ENCODE measurements around the gene DGUOK.
A peak's percentile ranks its signal among the peaks of the same experiment; 100 is the strongest.
"Not testable (repeated sequence)": the region's sequence is repeated elsewhere in the genome, so short reads cannot be mapped to it uniquely, and the experiment has no call there.

Gene DGUOK

DNA sequence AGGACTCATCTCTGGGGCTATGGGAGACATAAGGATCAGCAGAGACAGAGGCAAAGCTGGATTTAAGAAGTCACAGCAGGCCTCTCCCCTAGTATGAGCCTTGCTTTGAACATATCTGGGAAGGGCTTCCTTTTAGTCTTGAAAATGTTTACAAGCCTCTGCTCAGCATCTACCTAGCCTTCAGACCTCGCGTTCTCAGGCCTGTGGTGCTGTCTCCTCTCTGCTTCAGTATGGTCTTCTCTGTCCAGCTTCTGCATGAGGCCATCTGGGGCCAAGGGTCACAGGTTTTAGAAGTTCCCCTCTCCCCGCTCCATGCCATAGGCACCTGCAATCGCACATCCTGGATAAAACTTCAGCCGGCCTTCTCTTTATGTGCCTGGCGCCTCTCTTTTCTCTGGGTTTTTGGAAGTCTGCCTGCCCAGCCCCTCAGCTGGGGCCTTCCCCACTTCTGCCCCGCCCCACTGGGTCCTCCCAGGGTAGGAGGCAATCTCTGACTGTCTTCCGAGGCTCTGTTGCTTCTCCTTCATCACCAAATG, 26.8 kb upstream of the DGUOK start:
- no peak for DNase-seq (ENCODE audit: low read depth in 2 of 2)

DNA sequence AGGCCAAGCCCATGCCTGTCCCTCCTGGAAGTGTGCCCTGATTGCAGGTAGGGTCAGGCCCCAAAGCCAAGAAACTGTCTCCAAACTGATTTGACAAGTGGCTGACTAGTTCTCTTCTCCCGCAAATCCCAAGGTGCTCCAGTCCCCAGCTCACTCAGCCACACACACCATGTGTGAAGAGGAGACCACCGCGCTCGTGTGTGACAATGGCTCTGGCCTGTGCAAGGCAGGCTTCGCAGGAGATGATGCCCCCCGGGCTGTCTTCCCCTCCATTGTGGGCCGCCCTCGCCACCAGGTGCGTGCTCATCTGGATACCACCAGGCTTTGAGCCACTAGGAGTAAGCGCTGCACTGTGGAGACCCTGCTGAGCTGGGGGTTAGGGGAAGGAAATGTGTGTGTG, 25.5 kb upstream of the DGUOK start:
- no peak for DNase-seq (ENCODE audit: low read depth in 2 of 2)

DNA sequence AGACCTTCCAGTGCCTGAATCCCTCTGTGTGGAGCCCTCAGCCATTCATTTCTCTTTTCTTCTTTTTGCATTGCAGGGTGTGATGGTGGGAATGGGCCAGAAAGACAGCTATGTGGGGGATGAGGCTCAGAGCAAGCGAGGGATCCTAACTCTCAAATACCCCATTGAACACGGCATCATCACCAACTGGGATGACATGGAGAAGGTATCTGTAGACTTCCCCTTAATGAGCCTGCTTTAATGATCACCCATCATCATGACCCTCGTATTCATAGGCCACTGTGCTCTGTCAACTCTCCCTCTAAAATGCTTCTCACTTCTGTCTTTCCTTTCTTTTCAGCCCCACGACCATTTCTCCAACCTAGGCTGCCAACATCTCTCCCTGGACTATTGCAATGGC, 24.4 kb upstream of the DGUOK start:
- DNase-seq (ENCODE audit: low read depth in 2 of 2) = no peak

DNA sequence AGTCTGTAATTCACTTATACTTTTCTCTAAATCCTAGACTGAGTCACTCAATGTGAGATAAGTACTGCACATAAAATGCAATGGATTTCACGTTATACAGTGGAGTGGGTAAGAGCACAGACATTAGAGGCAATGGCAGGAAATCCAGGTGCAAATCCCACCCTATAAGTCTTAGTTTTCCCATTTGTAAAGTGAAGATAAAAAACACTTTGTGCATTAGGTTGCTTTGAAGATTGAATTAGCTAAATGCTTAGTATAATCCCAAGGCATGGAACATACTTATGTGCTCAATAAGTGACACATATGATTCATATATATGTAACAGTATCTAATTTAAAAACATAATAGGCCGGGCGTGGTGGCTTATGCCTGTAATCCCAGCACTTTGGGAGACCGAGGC, 23.4 kb upstream of the DGUOK start:
- DNase-seq (ENCODE audit: low read depth in 2 of 2) = no peak

DNA sequence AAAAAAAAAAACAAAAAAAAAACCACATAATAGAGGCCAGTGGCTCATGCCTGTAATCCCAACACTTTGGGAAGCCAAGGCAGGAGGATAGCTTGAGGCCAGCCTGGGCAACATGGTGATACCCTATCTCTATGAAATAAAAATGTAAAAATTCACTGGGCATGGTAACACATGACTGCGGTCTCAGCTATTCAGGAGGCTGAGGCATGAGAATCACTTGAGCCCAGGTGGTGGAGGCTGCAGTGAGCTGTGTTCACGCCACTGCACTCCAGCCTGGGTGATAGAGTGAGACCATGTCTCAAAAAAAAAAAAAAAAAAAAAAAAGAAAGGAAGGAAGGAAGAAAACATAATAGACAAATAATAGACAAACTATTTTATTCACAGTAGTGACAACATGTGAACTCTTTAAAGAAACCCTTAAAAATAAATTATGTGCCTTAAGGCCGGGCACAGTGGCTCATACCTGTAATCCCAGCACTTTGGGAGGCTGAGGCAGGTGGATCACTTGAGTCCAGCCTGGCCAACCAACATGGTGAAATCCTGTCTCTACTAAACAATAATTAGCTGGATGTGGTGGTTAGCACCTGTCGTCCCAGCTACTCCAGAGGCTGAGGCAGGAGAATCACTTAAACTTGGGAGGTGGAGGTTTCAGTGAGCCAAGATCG, 22.6 kb upstream of the DGUOK start:
- not testable (repeated sequence) for DNase-seq (ENCODE audit: low read depth in 2 of 2)

DNA sequence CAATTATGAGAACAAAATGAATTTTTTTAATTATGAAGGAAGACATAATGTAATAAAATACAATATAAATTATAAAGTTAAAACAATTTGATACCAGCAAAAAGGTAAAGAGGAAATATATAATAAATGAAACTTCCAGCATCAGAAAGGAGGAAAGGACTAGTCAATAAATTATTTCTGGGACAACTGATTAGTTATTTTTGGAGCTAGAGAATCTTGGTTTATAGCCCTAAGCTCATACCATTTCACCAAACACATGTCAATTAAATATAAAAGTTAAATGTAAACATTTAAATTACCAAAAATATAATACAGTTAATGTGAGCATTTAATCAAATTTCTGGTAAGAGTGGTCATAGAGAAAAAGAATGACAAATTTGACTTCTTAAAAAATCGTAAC, 21.7 kb upstream of the DGUOK start:
- no peak for DNase-seq (ENCODE audit: low read depth in 2 of 2)

DNA sequence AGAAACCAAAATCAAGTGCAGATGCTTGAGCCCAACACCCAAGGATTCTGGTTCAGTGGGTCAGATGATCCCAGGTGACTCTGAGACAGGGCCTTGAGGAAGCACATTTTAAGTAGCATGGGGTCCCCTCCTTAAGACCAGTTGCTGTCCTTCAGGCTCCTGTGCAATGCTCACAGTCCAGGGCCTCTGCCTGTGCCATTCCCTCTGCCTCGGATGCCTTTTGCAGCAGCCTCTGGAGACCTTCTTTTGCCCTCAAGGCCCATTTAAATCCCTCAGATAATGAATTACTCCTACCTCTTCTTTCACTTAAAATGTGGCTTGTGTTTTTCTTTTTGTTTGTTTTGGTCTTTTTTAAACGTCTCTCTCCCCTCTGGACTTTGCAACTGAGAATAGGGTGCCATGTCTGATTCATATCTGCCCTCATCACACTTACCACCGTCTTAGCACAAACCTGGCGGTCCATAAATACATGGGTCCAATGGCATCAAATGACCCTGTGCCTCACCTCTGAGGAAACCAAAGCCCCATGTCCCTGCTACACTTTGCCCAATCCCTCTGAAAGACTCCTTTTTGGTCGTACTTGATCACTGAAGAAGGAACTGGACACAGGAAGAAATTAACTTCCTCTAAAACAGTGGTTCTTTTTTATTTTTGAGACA, 19.7 kb upstream of the DGUOK start:
- no peak for DNase-seq (ENCODE audit: low read depth in 2 of 2)

DNA sequence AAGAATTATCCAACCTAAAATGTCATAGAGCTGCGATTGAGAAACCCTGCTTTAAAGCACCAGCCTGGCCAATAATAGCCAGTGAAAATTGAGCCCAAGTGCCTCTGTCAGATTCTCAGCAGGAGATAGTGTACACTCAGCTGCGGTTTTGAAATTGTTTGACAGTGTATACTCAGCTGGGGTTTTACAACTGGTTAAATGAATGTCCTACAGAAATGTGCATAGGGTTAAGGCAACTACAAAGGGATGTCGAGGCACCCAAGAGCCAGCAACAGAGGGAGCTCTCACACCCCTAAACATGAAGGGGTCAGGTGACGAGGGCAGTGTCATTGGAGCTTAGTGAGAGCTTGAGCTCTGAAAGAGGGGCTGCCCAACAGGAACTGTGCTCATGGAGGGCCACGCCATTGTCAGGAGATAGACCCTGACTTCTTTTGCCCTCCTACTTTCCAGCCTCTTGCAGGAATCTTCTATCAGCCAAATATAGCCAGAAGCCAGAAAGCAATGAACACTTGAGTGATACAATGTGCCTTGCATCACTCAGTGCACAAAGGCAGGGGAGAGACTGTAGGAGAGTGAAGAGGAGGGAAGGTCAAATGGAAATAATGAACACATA, 18.7 kb upstream of the DGUOK start:
- DNase-seq (ENCODE audit: low read depth in 2 of 2) = peak in 1 of 2 donors; percentile 36

DNA sequence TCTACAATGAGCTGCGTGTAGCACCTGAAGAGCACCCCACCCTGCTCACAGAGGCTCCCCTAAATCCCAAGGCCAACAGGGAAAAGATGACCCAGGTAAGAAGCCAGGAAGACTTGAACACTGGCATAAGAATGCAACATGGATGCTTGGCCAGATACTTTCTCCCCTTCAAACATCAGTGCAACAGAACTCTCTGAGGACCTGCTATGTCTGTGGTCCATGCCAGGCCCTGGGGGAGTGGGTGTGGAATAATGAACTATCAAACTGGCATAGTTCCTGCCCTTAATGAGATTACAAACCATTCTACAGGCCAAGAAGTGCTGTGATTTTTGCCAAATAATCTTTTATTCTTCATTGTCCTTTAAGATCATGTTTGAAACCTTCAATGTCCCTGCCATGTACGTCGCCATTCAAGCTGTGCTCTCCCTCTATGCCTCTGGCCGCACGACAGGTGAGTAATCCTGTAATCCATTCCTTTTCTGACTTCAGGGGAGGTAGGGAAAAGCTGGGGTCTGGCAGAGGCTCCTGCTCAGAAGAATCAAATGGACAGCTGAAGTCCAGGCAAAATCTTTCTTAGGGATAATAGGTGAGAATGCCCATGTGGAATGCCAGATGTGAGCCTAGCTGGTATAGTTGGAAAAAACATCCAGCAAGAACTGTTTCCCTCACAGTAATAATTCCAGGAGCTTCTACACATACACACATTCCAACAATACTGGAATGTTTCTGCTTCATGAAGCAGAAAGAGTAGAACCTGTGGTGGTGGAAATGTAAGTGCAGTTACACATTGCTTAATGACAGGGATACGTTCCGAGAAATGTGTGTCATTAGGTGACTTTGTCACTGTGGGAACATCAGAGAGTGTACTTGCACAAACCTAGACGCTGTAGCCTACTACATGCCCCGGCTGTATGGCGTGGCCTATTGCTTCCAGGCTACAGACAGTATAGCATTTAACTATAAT, 17.7 kb upstream of the DGUOK start:
- DNase-seq (ENCODE audit: low read depth in 2 of 2) = no peak

DNA sequence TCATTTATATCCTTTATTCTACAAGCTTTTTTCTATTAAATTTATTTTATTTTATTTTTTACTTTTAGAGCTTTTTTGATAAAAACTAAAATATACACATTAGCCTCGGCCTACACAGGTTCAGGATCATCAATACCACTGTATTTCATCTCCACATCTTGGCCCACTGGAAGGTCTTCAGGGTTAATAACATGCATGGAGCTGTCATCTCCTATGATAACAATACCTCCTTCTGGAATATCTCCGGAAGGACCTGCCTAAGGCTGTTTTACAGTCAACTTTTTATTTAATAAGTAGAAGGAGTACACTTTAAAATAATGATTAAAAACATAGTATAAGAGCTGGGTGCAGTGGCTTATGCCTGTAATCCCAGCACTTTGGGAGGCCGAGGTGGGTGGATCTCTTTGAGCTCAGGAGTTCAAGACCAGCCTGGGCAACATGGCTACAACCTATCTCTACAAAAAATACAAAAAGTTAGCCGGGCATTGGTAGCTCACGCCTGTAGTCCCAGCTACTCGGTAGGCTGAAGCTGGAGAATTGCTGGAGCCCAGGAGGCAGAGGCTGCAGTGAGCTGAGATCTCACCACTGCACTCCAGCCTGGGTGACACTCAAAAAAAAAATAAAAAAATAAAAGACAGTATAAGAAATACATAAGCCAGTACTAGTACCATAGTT, 15.7 kb upstream of the DGUOK start:
- no peak for DNase-seq (ENCODE audit: low read depth in 2 of 2)

DNA sequence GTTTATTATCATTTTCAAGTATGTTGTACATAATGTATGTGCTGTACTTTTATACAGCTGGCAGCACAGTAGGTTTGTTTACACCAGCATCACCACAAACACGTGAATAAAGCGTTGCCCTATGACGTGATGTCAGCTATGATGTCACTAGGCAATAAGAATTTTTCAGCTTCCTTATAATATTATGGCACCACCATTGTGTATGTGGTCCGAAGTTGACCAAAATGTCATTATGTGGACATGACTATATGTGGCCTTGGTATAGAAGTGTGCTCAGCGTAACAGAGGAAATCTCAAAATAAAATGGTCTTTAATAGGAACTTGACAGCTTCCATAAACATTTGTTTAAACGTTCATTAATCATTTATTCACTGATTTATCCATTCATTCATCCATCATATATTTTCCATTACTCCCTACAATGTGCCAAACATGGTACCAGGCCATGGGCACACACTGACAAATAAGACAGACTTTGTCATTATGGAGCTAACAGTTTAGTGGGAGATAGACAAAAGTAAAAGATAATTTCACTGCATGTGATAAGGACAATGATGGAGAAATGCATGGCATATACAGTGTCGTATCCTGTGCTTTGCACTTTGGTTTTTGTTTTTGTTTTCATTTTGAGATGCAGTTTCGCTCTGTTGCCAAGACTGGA, 15.0 kb upstream of the DGUOK start:
- DNase-seq (ENCODE audit: low read depth in 2 of 2) = no peak

DNA sequence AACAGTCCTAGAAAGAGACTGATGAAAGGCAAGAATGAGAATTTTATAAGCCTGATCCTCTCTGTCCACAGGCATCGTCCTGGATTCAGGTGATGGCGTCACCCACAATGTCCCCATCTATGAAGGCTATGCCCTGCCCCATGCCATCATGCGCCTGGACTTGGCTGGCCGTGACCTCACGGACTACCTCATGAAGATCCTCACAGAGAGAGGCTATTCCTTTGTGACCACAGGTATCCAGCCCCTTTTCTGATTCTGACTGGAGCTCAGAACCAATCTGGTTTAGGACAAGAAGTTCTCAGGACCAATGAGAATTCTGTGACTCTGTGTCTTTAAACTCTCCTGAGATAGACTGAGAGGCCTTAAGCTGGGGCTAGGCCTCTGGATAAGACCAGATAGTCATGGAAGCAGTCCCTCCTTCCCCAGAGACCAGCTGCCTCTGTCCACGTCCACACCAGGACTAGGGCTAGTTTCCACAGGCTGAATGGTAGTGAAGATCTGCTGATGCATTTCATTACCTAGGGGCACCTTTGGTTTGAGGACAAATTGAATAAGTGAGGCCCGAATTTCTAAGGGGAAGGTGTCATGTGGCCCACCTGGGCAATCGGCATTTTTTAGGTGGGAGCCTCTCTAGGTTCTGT, 13.1 kb upstream of the DGUOK start:
- DNase-seq (ENCODE audit: low read depth in 2 of 2) = no peak

DNA sequence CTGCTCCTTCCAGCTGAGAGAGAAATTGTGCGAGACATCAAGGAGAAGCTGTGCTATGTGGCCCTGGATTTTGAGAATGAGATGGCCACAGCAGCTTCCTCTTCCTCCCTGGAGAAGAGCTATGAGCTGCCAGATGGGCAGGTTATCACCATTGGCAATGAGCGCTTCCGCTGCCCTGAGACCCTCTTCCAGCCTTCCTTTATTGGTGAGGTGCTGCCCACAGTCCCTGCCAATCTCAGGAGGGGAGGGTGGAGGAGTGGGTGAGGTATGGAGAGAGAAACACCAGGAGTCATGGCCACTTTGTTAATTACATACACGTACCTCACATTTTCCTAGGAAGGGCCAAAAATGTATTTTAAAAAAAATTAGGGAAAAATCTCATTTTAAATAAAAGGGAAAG, 12.0 kb upstream of the DGUOK start:
- no peak for DNase-seq (ENCODE audit: low read depth in 2 of 2)

DNA sequence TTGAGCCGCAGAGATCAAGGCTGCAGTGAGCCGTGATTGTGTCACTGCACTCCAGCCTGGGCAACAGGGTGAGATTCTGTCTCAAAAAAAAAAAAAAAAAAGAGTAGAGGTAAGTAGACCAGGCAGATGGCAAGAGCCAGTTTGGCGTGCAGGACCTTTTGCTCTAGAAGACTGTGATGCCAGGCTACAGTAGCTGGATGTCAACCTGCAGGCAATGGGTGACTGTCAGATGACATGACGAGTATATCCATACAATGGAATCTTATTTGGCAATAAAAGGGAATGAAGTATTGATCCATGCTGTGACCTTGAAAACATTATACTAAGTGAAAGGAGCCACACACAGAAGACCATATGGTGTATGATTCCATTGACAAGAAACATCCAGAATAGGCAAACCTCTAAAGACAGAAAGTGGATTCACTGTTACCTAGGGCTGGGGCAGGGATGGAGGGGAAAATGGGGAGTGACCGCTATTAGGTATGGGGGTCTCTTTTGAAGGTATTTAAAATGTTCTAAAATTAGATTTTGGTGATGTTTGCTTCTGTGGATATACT, 11.2 kb upstream of the DGUOK start:
- DNase-seq (ENCODE audit: low read depth in 2 of 2) = no peak

DNA sequence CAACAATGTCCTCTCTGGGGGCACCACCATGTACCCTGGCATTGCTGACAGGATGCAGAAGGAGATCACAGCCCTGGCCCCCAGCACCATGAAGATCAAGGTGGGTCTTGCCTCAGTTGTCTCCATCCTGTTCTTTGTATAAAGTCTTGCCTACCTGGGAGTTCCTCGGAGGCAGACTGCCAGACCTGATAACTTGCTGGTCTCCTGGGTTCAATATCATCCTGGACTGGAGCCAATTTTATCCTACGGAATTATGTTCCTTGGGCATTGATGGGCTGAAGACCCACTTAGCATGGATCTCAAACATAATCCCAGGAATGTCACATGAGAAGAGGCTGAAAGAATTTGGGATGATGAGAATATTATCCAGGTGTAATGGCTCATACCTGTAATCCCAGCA, 10.0 kb upstream of the DGUOK start:
- no peak for DNase-seq (ENCODE audit: low read depth in 2 of 2)

DNA sequence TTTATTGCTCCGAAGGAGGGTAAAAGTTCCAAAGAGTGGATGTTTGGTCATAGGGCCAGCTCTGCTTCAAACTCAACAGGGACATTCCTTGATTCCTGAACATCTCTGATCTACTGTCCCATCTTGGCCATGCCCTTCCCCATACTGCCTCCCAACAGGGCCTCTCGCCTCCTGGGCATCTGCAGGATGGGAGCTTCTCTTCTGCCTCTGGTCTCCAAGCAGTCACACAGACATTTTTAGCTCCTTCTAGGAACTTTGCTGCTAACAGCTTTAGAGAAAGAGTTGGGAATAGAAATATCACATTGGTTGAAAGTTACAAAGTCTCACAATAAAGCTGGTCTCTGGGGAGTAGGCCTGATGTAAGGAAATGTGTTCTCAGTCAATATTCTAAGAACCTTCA, 9.4 kb upstream of the DGUOK start:
- DNase-seq (ENCODE audit: low read depth in 2 of 2) = no peak

DNA sequence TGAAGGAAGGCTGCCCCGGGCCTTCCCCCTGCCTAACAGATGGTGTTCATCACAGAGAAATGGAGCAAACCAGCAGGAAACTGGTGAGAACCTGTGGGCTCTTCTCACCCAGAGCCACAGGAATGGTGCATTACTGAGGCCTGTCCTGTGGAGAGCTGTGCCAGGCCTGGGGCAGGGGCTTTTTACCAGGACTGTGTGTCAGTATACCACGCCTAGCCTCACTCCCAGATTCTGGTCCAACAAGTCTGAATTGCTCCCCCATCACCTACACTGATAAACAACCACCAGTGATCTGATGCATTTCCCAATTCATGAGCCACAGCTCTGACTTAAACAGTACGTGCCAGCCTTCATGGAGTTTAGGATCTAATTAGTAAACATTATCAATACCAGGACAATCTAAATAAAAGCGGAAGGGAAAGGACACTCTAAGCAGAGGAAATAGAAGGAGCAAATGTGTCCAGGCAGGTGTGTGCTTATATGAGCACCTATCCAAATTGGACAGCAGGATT, 8.9 kb upstream of the DGUOK start:
- no peak for DNase-seq (ENCODE audit: low read depth in 2 of 2)

DNA sequence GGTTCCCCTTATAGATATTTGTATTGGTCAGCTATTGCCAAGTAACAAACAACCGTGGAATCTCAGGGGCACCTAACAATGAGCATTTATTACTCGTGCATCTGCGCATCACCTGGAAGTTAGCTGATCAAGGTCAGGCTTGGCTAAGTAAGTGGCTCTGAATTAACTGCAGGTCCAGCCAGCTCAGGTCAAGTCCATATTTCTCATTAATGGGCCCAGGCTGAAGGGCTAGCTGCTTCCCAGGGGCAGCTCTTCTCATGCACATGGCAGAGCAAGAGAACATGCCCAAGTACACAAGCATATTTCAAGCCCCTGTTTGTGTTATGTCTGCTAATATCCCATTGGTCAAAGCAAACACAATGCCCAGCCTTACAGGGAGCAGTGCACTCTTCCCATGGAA, 7.8 kb upstream of the DGUOK start:
- no peak for DNase-seq (ENCODE audit: low read depth in 2 of 2)

DNA sequence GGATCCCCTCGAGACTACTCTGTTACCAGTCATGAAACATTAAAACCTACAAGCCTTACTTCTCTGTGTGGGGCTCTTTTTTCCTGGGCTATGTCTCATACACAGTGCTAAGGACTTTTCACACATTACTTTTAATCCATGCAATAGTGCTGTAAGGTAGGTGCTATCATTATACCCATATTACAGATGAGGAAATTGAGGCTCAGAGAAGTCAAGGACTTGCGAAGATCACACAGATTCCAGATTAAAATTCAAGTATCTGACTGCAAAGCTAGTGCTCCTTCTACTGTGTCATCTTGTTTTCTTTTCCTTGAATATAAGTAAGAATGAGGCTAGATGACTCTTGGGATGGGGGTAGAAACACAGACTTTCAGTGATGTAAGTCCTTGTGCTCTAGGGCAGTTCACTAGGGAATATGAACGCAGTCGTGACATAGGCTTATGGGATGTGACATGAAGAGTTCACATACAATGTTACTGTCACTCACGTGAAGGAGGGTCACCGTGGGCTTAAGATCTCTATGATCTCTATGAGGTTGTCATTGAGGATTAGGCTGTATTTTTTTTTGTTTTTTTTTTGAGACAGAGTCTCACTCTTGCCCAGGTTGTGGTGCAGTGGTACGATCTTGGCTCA, 7.0 kb upstream of the DGUOK start:
- no peak for DNase-seq (ENCODE audit: low read depth in 2 of 2)
